Measurements from ENCODE around the gene TP63.
"Not testable (repeated sequence)": the region's sequence is repeated elsewhere in the genome, so short reads cannot be mapped to it uniquely, and the experiment has no call there.

TP63 gene

DNA sequence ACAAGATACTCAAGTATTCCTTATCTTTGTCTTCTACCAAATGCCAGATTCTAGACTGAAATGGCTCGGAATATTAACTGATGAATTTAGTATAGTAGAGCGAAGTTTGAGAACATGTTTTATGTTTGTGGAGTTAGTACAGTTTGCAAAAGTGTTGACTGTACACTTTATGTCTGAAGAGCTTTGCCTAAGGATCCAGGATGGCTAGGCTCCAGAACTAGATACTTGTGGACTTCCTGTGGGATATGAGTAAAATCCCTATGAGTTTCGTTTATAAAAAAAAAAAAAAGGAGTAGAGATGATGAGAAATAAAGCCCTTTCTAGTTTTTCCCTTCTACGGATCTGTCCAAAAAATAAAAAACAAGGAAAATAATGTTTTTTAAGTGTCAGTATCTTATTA lies 96.7 kb downstream of the TP63 start:
- no peak for DNase-seq

DNA sequence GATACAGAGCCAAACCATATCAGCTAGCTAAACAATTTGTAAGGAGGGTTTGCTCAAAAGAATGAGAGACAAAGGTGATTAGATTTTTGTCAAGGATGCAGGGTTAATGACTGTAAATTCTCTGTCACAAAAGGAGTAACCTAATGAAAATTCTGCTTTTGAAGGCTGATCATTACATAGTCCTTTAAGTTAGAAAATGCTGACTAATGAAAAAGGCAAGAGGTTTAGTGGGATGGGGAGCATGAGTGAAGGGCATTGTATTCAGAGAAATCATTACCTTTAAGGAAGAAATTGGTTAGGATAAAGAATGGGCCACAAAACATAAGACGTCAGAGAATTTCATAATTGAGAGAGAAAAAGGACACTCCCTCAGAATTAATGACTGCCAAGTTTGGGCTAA lies 97.7 kb downstream of the TP63 start:
- no peak for DNase-seq

DNA sequence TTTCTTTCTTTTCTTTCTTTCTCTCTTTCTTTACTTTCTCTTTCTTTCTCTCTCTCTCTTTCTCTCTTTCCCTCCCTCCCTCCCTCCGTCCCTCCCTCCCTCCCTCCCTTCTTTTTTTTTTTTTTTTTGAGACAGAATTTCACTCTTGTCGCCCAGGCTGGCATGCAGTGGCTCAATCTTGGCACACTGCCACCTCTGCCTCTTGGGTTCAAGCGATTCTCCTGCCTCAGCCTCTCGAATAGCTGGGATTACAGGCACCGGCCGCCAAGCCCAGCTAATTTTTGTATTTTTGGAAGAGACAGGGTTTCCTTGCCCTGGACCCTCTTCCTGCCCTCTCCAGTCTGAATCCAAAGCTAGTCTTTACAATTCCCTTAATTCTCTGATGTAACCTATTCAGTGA lies 102.9 kb downstream of the TP63 start:
- DNase-seq: no peak

DNA sequence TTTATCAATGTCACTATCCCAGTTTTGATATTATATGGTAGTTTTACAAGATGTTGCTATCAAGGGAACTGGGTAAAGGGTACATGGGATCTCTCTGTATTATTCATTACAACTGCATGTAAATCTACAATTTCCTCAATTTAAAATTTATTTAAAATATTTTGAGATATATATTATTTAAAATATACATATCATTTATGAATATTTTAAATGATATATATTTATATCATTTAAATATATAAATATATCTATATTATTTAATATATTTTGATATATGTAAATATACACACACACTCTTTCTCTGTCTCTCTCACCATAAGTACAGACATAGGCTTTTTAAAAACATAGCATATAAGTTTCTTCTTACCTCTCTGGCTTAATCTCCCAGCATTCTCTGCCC lies 104.7 kb downstream of the TP63 start:
- DNase-seq: no peak

DNA sequence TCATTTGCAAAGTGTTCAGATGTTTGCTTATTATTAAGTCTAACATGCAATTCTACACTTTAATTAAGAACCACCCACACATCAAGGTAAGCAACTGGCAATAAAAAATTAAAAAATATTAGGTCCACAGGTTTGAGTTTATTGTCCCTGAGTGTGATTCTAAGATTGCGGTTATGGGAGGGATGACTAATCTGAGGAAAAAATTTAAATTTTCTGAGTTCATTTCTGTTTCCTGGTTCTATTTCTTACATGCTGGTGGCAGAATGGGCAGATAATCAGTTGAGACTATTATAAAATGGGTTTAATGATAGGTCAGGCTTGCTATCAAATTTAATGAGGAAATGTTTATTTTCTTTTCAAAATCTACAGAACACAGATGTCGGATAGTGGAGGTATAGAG lies 105.9 kb downstream of the TP63 start:
- no peak for DNase-seq

DNA sequence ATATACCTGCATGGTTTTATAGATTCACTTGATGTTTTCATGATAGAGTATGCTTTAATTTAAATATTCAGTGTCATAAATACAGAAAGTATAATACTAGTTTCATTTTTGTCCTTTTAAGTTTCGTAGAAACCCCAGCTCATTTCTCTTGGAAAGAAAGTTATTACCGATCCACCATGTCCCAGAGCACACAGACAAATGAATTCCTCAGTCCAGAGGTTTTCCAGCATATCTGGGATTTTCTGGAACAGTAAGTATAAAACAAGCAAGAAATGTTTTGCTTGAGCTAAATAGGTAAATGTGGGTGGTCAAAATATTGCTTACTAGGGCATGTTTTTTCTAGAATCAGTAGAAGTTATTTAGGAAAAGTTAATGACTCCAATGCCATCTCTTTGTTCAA lies 106.4 kb downstream of the TP63 start:
- DNase-seq: no peak

DNA sequence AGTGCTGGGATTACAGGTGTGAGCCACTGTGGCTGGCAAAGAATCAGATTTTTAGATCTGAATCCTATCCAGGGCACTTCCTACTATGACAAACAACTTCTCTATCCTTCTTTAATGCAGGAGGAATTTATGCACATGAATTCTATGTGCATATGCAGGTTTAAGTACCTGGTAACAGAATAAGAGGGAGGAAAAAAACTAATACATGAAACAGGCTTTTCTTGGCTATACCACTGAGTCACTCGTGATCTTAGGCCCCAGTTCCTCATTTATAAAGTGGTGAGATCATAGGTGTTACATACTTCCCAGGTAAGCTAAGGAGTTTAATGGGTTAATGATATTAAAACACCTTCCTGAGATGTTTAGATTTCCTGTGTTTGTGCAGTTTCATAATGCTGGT lies 108.2 kb downstream of the TP63 start:
- DNase-seq: no peak

DNA sequence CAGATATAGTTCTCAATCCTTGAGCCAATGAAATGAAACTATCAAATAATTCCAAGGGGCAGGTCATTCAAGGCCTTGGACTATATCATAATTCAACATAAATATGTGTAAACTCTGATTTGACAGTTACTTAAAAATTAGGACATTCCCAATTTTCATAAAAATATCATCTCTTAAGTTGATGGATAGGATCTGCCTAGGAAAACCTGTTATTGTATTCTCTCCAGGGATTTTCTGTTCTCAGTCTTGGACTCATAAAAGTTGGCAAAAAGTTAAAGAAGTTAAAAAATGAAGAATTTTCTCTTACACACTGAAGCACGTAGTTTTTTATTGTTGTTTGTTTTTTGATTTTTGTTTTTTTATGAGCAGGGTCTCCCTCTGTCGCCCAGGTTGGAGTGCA lies 109.0 kb downstream of the TP63 start:
- DNase-seq: no peak

DNA sequence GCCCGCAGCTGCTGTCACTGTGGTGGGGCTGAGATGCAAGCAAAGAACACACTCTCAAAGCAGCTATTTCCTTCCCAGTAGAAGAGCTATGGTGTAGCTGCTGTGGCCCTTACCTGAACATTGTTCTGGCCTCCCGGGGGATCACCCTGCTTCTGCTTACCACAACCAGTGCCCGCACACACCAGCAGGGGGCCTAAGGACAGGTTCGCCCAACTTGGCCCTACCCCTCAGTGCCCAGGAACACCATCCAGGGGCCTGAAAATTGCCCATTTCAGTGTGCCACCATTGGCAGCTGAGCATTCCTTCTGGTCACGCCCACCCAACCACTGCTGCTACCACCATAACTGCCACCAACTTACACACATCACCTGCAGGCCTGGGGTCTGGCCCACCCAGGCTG lies 113.0 kb downstream of the TP63 start:
- no peak for DNase-seq

DNA sequence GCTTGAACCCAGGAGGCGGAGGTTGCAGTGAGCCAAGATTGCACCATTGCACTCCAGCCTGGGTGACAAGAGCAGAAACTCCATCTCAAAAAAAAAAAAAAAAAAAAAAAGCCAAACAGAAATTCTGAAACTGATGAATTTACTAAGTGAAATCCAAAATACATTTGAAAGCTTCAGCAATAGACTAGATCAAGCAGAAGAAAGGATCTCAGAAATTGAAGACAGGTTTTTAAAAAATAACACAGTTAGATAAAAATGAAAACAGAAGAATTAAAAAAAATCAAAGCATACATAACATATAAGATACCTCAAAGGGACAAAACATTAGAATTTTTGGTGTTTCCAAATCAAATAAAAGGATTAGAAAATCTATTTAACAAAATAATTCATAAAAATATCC lies 114.4 kb downstream of the TP63 start:
- DNase-seq: no peak

DNA sequence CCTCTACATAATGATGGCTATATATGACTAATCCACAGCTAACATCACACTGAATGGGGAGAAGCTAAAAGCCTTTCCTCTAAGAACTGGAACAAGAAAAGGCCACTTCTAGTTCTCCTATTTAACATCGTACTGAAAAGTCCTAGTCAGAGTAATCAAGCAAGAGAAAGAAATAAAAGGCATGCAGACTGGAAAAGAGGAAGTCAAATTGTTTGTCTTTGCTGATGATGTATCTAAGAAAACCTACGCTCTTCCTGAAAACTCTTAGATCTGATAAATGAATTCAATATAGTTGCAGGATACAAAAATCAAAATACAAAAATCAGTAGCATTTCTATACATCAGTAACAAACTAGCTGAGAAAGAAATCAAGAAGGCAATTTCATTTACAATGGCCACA lies 116.9 kb downstream of the TP63 start:
- DNase-seq: no peak

DNA sequence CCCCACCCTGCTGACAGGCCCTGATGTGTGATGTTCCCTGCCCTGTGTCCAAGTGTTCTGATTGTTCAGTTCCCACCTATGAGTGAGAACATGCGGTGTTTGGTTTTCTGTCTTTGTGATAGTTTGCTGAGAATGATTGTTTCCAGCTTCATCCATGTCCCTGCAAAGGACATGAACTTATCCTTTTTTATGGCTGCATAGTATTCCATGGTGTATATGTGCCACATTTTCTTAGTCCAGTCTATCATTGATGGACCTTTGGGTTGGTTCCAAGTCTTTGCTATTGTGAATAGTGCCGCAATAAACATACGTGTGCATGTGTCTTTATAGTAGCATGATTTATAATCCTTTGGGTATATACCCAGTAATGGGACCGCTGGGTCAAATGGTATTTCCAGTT lies 119.8 kb downstream of the TP63 start:
- not testable (repeated sequence) for DNase-seq

DNA sequence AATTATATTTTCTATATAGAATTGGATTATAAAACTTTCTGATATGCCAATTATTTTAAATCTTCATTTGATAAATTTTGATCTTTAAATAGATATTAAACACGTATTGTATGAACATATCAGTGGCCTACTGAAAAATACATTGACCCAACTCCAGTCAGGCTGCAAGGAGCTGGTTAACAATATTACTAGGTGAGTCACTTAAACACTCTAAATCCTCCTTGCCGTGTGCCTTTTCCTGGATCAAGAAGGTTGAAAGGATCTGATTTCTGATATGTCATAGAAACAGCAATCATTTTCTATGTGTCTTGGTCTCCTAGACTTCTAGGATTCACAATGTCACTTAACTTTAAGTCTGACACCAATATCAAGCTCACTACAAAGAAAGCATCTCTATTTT lies 123.2 kb downstream of the TP63 start:
- no peak for DNase-seq

DNA sequence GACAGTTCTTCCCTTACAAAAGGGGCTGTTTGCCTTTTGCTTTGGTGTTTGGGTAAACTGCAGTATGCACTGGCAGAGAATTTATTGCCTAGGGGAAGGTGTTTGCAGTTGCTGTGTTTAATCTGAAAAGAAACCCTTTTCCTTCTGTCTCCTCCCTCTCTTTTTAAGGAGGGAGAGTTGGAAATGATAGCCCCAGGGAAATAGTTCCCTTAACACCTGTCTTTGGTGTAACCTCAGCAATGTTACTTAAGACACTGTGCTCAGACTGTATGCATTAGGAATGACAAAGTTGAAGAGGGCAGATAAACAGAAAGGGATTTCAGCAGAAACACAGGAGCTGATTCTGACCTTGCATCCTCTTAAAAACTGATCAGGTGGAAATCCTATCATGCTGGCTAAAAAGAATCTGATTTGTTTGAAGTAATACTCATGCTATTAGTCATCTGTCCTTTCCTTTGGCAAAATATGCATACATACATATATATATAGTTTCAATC lies 125.4 kb downstream of the TP63 start:
- no peak for DNase-seq

DNA sequence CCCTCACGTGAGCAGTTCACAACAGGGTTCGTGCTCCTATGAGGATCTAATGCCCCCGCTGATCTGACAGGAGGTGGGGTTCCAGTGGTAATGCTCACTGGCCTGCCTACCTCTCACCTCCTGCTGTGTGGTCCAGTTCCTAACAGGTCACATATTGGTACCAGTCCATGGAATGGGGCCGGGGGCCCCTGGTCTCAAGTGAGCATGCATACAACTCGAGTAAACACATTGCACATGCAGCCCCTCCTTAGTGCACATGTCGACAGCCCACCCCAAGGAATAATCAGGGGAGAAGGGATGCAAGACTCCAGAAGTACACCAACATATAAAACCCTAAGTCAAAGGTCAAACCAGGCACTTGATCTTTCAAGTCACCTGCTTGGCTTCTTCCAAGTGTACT lies 127.0 kb downstream of the TP63 start:
- no peak for DNase-seq

DNA sequence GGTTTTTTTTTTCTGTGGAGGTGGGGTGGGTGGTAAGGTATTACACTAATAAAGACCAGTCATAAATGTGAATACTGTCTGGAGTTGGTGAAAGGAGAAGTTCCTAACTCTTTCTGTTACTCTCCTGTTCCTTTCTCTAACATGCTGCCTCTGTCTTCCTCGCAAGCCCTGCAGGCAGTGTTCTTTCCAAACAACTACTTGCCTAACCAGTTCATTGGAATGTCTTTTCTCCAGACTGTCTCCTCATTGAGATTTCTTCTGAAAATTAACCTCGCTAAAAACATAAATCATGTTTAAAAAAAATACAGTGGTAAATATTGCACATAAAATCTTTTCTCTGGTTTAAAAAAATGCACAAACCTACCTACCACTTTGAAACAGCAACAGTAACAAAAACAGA lies 135.2 kb downstream of the TP63 start:
- no peak for DNase-seq

DNA sequence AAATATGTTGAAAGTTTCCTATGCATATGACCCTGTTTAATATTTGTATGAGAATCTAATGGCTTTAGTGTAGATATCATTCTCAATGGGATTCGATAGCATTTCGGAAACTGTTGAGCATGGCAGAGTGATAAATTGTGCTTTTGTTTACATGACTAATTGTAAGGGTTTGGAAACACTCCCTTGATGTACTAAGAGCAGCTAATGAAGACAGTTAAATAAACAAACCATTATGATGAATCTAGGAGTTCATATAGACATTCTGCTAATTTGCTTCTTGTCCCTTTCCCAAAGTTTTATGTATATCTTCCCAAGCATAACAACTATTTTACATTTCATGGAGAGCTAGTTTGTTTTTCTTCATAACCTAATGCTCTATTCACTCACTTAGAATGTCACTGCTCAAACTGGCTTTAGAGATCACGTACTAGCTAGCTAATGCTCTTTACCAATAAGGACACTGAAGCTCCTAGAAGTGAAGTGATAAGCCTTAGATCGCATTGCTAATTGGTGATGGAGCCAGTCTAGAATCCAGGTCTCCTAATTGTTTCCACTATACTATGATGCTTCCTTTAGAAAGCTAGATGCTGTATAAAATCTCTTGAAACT lies 140.8 kb downstream of the TP63 start:
- DNase-seq: no peak

DNA sequence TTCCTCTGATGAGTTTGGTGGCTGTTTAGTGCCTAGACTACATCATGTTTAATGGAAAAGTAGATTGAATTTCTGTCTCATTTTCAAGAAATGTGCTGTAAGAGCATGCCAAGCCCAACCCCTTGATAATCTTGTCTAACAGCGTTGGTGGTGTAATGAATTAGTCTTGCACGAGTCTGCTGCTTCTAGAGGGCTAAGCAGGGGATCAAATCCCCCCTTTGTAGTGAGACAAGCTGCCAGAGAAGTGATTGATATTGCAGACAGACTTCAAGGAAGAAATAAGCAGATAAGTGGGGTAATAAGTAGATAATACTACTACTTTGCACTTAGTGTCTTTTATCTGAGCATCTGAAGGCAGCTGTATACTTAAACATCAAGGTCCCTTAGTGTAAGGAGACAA lies 141.4 kb downstream of the TP63 start:
- DNase-seq: no peak

DNA sequence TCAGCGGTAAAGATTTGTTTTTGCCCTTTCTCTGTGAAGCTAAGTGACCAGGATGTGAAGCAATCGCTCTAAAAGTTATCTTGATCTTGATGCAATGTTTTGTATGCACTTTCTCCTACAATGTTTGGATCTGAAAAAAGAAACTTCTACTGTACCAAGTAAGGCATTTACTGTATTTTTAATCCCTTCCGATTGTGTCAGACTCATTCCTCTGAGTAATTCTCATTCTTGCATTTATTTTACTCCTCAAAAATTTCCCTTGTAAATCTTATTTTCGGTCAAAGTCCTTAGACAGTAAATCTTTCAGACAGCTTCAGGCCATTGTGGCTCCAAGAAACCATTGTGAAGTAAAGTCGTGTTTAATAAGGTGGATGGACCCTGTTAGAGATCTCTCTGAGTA lies 141.9 kb downstream of the TP63 start:
- no peak for DNase-seq

DNA sequence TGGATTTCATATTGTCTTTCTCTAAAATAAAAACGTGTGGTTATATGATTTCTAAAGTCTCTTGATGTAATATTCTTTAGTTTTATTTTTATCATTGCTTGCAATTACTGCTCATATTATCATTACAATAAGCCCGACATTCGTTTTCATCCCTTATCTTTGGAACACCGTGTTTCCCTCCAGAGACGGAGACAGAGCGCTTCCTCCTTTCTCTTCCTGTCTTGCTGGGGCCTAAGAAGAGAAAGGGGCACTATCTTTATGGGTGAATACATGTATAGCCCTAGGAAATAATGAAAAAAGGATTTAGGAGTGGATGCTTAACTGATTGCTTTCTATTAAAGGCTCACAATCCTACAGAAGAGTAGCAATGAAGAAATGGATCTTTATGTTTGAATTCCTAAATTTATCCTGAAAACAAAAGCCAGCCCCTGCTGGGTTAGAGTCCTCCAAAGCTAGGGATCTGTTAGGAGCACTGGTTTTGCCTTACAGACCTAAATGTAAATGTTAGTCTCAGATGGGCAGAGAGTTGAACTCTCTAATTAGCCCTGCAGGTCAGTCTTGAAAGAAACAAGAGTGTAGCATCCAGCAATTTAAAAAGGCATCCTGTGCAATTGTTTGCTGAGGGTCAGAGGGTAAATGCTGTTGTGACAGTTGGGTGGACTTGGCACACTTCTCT lies 145.1 kb downstream of the TP63 start:
- DNase-seq: no peak

DNA sequence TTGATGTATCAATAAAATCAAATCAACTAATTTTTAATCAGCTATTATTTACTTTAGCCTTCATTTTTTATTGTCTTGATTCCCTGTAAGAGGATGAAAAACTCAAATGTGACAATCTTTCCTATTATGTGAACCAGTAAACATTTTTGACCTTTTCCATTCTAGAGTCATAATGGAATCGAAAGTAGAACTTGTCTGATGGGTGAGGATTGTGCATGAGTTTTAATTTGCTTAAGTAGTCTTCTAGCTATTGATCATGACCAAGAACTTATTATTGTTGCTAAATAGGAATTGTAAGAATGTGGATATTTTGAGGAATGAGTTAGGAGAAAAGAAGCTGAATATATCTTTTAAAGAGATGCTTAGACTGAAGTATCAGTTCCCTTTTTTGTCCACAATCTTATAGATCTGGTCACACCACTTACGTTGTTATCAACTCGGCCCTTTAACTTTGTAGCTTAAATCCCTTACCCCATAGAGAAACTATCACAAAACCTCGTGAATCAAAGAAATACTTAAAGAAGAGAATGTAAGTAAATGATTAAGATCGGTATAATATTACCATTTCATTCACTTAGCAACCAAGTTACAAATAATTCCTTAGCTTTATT lies 147.3 kb downstream of the TP63 start:
- no peak for DNase-seq

DNA sequence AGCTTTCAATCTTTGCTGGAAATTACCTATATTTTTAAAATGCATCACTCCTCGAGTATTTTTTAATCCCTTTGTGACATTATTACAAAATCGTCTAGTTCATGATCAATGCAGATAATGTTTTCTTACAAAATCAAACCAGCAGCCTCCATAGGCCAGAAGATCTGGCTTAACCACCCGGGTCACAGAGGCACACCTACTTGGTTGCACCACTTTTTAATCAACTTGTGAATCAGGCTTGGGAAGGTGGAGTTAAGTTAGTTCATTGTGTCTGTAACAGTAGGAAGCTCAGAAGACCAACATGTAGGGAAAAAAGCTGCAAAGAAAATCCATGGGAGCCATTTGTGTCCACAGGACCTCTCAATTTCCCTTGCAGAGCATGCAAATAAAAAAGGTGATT lies 148.0 kb downstream of the TP63 start:
- no peak for DNase-seq

DNA sequence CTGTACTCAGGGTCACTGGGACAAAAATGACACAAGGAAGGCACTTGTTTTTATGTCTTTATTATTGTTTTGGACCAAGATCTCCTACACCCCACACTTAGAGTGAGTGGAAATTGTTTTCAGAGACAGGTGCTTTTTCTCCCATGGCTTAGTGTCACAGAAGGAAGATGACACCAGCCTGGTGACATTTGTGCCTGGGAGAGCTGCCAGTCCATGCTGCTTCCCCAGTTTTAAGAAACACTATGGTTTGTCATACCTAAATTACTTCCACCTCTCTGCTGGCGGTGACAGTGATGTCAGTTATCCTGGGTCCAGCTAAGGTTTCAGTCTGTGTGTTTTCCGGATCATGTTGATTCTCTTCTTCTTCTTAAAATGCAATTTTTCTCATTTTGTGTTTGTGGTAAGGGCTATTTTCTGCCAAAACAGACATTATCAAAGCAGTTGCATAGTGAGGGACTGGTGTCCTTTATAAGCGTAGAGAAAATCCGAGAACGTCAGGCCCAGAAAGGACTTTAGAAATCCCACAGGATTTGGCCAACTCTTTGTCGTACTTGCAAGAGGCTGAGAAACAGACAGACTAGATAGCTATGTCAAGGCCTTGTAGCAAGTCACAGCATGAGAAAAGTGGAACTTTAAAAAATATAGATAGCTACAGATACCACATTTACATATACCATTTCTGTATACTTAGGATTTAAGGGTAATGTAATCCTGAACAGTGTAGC lies 149.5 kb downstream of the TP63 start:
- no peak for DNase-seq

DNA sequence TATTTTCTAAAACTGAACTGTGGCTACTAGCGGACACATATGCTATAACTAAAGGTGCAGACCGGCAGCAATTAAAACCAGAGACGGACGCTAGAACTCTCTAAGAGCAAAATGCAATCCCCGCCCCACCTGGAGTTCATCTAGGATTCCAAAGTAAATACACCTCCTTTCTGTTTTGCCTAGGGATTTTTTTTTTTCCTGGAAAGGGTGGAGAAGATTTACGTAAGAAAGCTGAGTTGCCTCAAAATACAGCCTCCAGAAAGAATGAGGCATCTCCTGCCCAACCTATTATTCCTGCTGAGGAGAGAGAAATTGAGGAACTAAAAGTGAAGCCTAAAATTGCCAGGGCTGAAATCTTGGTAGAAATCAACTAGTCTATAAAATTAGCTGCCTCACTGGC lies 150.2 kb downstream of the TP63 start:
- no peak for DNase-seq

Data from DMS153 (cell line).